ENCODE data around the gene GRAMD1A. TPM values are rescaled to one million over a fixed set of nuclear protein-coding genes. Genes with fewer than 3 reads are reported as not detected.
A peak's percentile ranks its signal among the peaks of the same experiment; 100 is the strongest.
"Not testable (repeated sequence)": the region's sequence is repeated elsewhere in the genome, so short reads cannot be mapped to it uniquely, and the experiment has no call there.

GRAMD1A gene
- total and polyA plus RNA-seq, 9 donors, result 44.5 to 93.7 (median 71.6) TPM

GRCh38 chr19:35013041-35013819 is 13.1 kb downstream of the GRAMD1A start:
- peak overlapping the region in 1 of 2 donors; percentile 2 for H3K27ac ChIP-seq
- H3K9me3 ChIP-seq, result no peaks in the 10 kb centered on the region
- H3K4me1 ChIP-seq (ENCODE audit: insufficient read depth), result no peaks in the 10 kb centered on the region
- H3K4me3 ChIP-seq, result no peak overlapping the region
- intact Hi-C loops (cut with DNase I), result loop anchor here (2.0 to 5.0 kb wide), 2 partner anchors 40 to 41 kb away; no protein-coding TSS in a partner anchor
- no peaks in the 10 kb centered on the region for H3K36me3 ChIP-seq
- DNase-seq, result peak; percentile 69 to 88 (median 77)
- WGBS, 3 donors, result 49 to 52% (median 50%) methylated on average over 32 of the region's 32 CpGs
- no peaks in the 10 kb centered on the region for H3K27me3 ChIP-seq
- TF ChIP-seq POLR2A (IDR thresholded peaks at IDR 0.05) (no peak), EP300 (IDR thresholded peaks at IDR 0.05) (no peak)
- TF ChIP-seq, protein P1, sequence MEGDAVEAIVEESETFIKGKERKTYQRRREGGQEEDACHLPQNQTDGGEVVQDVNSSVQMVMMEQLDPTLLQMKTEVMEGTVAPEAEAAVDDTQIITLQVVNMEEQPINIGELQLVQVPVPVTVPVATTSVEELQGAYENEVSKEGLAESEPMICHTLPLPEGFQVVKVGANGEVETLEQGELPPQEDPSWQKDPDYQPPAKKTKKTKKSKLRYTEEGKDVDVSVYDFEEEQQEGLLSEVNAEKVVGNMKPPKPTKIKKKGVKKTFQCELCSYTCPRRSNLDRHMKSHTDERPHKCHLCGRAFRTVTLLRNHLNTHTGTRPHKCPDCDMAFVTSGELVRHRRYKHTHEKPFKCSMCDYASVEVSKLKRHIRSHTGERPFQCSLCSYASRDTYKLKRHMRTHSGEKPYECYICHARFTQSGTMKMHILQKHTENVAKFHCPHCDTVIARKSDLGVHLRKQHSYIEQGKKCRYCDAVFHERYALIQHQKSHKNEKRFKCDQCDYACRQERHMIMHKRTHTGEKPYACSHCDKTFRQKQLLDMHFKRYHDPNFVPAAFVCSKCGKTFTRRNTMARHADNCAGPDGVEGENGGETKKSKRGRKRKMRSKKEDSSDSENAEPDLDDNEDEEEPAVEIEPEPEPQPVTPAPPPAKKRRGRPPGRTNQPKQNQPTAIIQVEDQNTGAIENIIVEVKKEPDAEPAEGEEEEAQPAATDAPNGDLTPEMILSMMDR (IDR thresholded peaks at IDR 0.05), result peak; percentile 90 to 96 (median 94)

- H3K27ac ChIP-seq, result no peak overlapping the region
- intact Hi-C loops (cut with DNase I), result loop anchor here (2.0 to 5.0 kb wide), 2 partner anchors 41 to 42 kb away; no protein-coding TSS in a partner anchor
- no peaks in the 10 kb centered on the region for H3K27me3 ChIP-seq
- WGBS, 3 donors, result 84 to 86% (median 86%) methylated on average over 22 to 23 of the region's 23 CpGs
- no peak overlapping the region for H3K4me3 ChIP-seq
- H3K4me1 ChIP-seq (ENCODE audit: insufficient read depth), result no peaks in the 10 kb centered on the region
- no peaks in the 10 kb centered on the region for H3K36me3 ChIP-seq
- no peak for DNase-seq
- H3K9me3 ChIP-seq, result no peaks in the 10 kb centered on the region
- TF ChIP-seq POLR2A (IDR thresholded peaks at IDR 0.05) (no peak), EP300 (IDR thresholded peaks at IDR 0.05) (no peak)
- TF ChIP-seq, protein P1 (IDR thresholded peaks at IDR 0.05), result no peak
These were observed 14.0 kb downstream of the GRAMD1A start for GRCh38 chr19:35013820-35014754.

DNA sequence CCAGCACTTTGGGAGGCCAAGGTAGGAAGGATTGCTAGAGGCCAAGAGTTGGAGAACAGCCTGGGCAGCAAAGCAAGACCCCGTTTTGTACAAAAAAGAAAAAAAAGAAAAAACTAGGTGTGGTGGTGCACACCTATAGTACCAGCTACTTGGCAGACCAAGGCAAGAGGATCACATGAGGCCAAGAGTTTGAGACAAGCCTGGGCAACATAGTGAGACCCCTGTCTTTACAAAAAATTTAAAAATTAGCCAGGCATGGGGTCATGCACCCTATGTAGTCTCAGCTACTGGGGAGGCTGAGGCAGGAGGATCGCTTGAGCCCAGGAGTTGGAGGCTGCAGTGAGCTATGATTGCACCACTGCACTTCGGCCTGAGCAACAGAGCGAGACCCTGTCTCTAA is 14.7 kb downstream of the GRAMD1A start:
- WGBS, 3 donors, result 88 to 91% (median 89%) methylated on average over 4 of the region's 4 CpGs
- intact Hi-C loops (cut with DNase I), result loop anchor here in 2 of 4 donors (5.0 kb wide), 1 partner anchor 42 kb away; no protein-coding TSS in a partner anchor
- H3K36me3 ChIP-seq; H3K9me3 ChIP-seq; H3K27ac ChIP-seq; H3K4me1 ChIP-seq (ENCODE audit: insufficient read depth); DNase-seq; H3K27me3 ChIP-seq; H3K4me3 ChIP-seq: not testable (repeated sequence)

DNA sequence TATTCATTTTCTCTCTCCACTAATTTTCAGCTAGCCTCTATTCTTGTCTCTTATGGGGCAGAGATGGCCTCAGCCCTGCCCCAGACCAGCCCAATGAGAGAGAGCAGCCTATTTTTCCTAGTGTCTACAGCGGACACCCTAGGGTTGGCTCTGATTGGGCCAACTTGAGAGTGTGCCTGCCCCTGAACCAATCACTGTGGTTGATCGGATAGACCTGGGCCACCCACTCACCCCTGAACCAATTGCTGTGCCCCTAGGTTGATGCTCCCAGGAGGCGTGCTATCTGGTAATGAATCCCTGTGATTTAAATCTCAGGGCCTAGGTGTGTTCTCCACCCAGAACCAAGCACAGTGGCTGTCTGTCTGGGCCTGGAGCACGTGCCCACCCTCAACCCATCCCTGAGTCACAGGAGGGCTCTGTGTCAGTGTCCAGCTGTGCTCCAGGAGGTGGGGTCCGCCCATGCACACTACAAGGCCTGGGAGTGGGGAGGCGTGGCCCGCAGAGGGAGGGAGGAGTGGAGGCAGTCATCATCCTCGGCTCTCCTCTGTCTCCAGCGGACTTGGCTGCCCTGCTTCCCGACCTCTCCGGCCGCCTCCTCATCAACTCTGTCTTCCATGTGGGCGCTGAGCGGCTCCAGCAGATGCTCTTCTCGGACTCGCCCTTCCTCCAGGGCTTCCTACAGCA is 15.3 kb downstream of the GRAMD1A start:
- 50 to 65% (median 51%) methylated on average over 16 of the region's 16 CpGs for WGBS, 3 donors
- no peak overlapping the region for H3K27ac ChIP-seq
- H3K4me1 ChIP-seq (ENCODE audit: insufficient read depth), result no peaks in the 10 kb centered on the region
- H3K4me3 ChIP-seq, result no peak overlapping the region
- DNase-seq, result no peak
- intact Hi-C loops (cut with DNase I), result no loop called here
- H3K27me3 ChIP-seq, result no peaks in the 10 kb centered on the region
- peaks cover 4% of the 10 kb centered on the region for H3K36me3 ChIP-seq
- TF ChIP-seq, protein P1 (IDR thresholded peaks at IDR 0.05), result no peak
- TF ChIP-seq POLR2A (IDR thresholded peaks at IDR 0.05) (no peak), EP300 (IDR thresholded peaks at IDR 0.05) (no peak)
- H3K9me3 ChIP-seq, result no peaks in the 10 kb centered on the region
